Measurements from ENCODE around the gene SLC25A19.

Gene SLC25A19

DNA sequence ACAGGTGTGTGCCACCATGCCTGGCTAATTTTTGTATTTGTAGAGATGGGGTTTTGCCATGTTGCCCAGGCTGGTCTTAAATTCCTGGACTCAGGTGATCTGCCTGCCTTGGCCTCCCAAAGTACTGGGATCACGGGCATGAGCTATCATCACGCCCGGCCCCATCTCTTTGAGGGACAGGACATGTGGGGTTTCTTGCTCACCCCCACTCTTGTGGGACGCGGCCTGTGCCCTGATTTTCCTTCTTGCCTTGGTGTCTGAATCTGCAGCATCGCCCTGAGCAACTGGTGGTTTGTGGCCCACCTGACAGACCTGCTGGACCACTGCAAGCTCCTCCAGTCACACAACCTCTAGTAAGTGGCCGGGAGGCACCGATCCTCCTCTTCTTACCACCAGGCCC, 58.2 kb downstream of the SLC25A19 start:
- TF ChIP-seq REST (IDR thresholded peaks at IDR 0.05; ENCODE audit: insufficient read depth in 1 of 2, low read depth in 2 of 2, low read length in 2 of 2) (no peak), POLR2AphosphoS5 (IDR thresholded peaks at IDR 0.05; ENCODE audit: low read depth, low read length) (no peak), TAF1 (IDR thresholded peaks at IDR 0.05; ENCODE audit: borderline replicate concordance, insufficient read depth, low read length) (no peak)

DNA sequence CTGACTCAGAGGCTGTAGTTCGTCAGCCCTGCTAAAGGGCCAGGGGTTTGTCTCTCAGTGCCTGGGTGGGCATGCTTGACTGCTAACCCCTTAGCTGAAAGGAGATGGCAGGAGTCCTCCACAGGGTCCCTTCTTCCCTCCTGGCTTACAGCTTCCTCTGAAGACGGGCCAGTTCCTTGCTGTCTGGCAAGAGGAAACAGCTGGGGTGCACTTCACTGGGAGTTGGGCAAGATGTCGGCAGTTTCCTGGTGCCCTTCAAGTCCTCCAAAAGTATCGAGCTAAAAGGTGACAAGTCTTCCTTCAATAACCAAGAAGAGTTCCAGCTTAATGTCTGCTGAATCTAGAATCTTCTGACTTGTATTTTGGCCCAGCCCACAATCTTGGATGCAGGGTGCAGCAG, 60.4 kb downstream of the SLC25A19 start:
- no peak for TF ChIP-seq POLR2AphosphoS5 (IDR thresholded peaks at IDR 0.05; ENCODE audit: low read depth, low read length)
- no peak for TF ChIP-seq SIN3A (IDR thresholded peaks at IDR 0.05; ENCODE audit: borderline replicate concordance, insufficient read depth, low read length)
- no peak for TF ChIP-seq REST (IDR thresholded peaks at IDR 0.05; ENCODE audit: insufficient read depth in 1 of 2, low read depth in 2 of 2, low read length in 2 of 2)
- no peak for TF ChIP-seq TAF1 (IDR thresholded peaks at IDR 0.05; ENCODE audit: borderline replicate concordance, insufficient read depth, low read length)
- no peak for TF ChIP-seq FOXP2 (optimal IDR thresholded peaks at IDR 0.05; ENCODE audit: borderline replicate concordance, extremely low read depth, extremely low read length, insufficient read depth)

GRCh38 chr17:75228305-75228704, 60.9 kb downstream of the SLC25A19 start:
- TF ChIP-seq FOXP2 (optimal IDR thresholded peaks at IDR 0.05; ENCODE audit: borderline replicate concordance, extremely low read depth, extremely low read length, insufficient read depth) (no peak), REST (IDR thresholded peaks at IDR 0.05; ENCODE audit: insufficient read depth in 1 of 2, low read depth in 2 of 2, low read length in 2 of 2) (no peak), POLR2AphosphoS5 (IDR thresholded peaks at IDR 0.05; ENCODE audit: low read depth, low read length) (no peak), SIN3A (IDR thresholded peaks at IDR 0.05; ENCODE audit: borderline replicate concordance, insufficient read depth, low read length) (no peak), TAF1 (IDR thresholded peaks at IDR 0.05; ENCODE audit: borderline replicate concordance, insufficient read depth, low read length) (no peak)

GRCh38 chr17:75227729-75228128, 61.5 kb downstream of the SLC25A19 start:
- no peak for TF ChIP-seq POLR2AphosphoS5 (IDR thresholded peaks at IDR 0.05; ENCODE audit: low read depth, low read length)
- no peak for TF ChIP-seq FOXP2 (optimal IDR thresholded peaks at IDR 0.05; ENCODE audit: borderline replicate concordance, extremely low read depth, extremely low read length, insufficient read depth)
- TF ChIP-seq TAF1 (IDR thresholded peaks at IDR 0.05; ENCODE audit: borderline replicate concordance, insufficient read depth, low read length): no peak
- no peak for TF ChIP-seq REST (IDR thresholded peaks at IDR 0.05; ENCODE audit: insufficient read depth in 1 of 2, low read depth in 2 of 2, low read length in 2 of 2)
- TF ChIP-seq SIN3A (IDR thresholded peaks at IDR 0.05; ENCODE audit: borderline replicate concordance, insufficient read depth, low read length): no peak

DNA sequence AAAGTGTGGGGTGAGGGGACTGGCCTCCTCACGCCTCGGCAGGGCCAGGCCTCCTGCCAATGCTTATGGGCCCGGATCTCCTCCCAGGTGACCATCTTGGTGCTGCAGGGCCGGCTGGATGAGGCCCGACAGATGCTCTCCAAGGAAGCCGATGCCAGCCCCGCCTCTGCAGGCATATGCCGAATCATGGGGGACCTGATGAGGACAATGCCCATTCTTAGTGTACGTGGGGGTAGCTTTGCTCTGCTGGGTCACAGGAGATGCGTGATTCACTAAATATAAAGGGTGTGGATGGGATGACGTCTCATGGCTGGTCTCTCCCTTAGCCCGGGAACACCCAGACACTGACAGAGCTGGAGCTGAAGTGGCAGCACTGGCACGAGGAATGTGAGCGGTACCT, 64.2 kb downstream of the SLC25A19 start:
- TF ChIP-seq REST (IDR thresholded peaks at IDR 0.05; ENCODE audit: insufficient read depth in 1 of 2, low read depth in 2 of 2, low read length in 2 of 2) (no peak), FOXP2 (optimal IDR thresholded peaks at IDR 0.05; ENCODE audit: borderline replicate concordance, extremely low read depth, extremely low read length, insufficient read depth) (no peak), SIN3A (IDR thresholded peaks at IDR 0.05; ENCODE audit: borderline replicate concordance, insufficient read depth, low read length) (no peak), POLR2AphosphoS5 (IDR thresholded peaks at IDR 0.05; ENCODE audit: low read depth, low read length) (no peak), TAF1 (IDR thresholded peaks at IDR 0.05; ENCODE audit: borderline replicate concordance, insufficient read depth, low read length) (no peak)

All from PFSK-1 (cell line).